HEK293 (cell line): ENCODE results near the gene DOCK7.

Experiments used
- CTCF ChIP-seq: fragments of 450-650 bp; formaldehyde crosslinking; IDR thresholded peaks from 2 replicates; pipeline ENCODE4 v1.5.1; 2016; ENCODE audit warnings: missing biosample characterization, missing genetic modification characterization
- GFI1B ChIP-seq: fragments of 450-650 bp; formaldehyde crosslinking; IDR thresholded peaks from 2 replicates; pipeline ENCODE4 v1.5.1; 2016; ENCODE audit warnings: missing biosample characterization, missing genetic modification characterization
- HOXC10 ChIP-seq: sonication (generic); formaldehyde crosslinking; IDR thresholded peaks from 2 replicates; pipeline ENCODE4 v1.8.1; 2023; ENCODE audit warnings: mild to moderate bottlenecking, missing genetic modification reagents
- MZF1 ChIP-seq: fragments of 450-650 bp; formaldehyde crosslinking; IDR thresholded peaks from 2 replicates; pipeline ENCODE4 v1.5.1; 2017; ENCODE audit warnings: missing biosample characterization, missing genetic modification characterization, borderline replicate concordance
- TRIM28 ChIP-seq: IDR thresholded peaks from 2 replicates; pipeline ENCODE4 v1.6.1; 2011; ENCODE audit warnings: low read length, control low read depth, borderline replicate concordance
- ZBTB48 ChIP-seq: fragments of 450-650 bp; formaldehyde crosslinking; IDR thresholded peaks from 2 replicates; pipeline ENCODE4 v1.5.1; 2016; ENCODE audit warnings: missing biosample characterization, missing genetic modification characterization
- ZBTB7A ChIP-seq: fragments of 450-650 bp; formaldehyde crosslinking; IDR thresholded peaks from 2 replicates; pipeline ENCODE4 v1.5.1; 2016; ENCODE audit warnings: low read depth, missing biosample characterization, missing genetic modification characterization
- ZFP69B ChIP-seq: fragments of 450-650 bp; formaldehyde crosslinking; IDR thresholded peaks from 2 replicates; pipeline ENCODE4 v1.5.1; 2016; ENCODE audit warnings: missing biosample characterization, missing genetic modification characterization
- ZNF175 ChIP-seq: fragments of 450-650 bp; formaldehyde crosslinking; IDR thresholded peaks from 2 replicates; pipeline ENCODE4 v1.5.1; 2016; ENCODE audit warnings: missing biosample characterization, missing genetic modification characterization
- ZNF184 ChIP-seq: fragments of 450-650 bp; IDR thresholded peaks from 2 replicates; pipeline ENCODE4 v1.5.1; 2018; ENCODE audit warnings: missing biosample characterization, mild to moderate bottlenecking, missing genetic modification characterization
- ZNF223 ChIP-seq: fragments of 450-650 bp; formaldehyde crosslinking; IDR thresholded peaks from 2 replicates; pipeline ENCODE4 v1.5.1; 2016; ENCODE audit warnings: missing biosample characterization, missing genetic modification characterization
- ZNF324 ChIP-seq: fragments of 450-650 bp; formaldehyde crosslinking; IDR thresholded peaks from 2 replicates; pipeline ENCODE4 v1.5.1; 2016; ENCODE audit warnings: missing biosample characterization, missing genetic modification characterization
- ZNF354C ChIP-seq: fragments of 450-650 bp; formaldehyde crosslinking; IDR thresholded peaks from 2 replicates; pipeline ENCODE4 v1.5.1; 2016; ENCODE audit warnings: missing biosample characterization, missing genetic modification characterization, low read depth, borderline replicate concordance
- ZNF416 ChIP-seq: fragments of 450-650 bp; formaldehyde crosslinking; IDR thresholded peaks from 2 replicates; pipeline ENCODE4 v1.5.1; 2016; ENCODE audit warnings: missing biosample characterization, missing genetic modification characterization
- ZNF449 ChIP-seq: fragments of 450-650 bp; formaldehyde crosslinking; IDR thresholded peaks from 2 replicates; pipeline ENCODE4 v1.5.1; 2017; ENCODE audit warnings: missing biosample characterization, mild to moderate bottlenecking, missing genetic modification characterization, moderate library complexity
- ZNF544 ChIP-seq: fragments of 450-650 bp; formaldehyde crosslinking; IDR thresholded peaks from 2 replicates; pipeline ENCODE4 v1.5.0; 2017; ENCODE audit warnings: missing biosample characterization, missing genetic modification characterization
- ZNF629 ChIP-seq: fragments of 450-650 bp; formaldehyde crosslinking; IDR thresholded peaks from 2 replicates; pipeline ENCODE4 v1.5.1; 2017; ENCODE audit warnings: missing biosample characterization, missing genetic modification characterization
- ZNF792 ChIP-seq: fragments of 450-650 bp; formaldehyde crosslinking; IDR thresholded peaks from 2 replicates; pipeline ENCODE4 v1.5.1; 2016; ENCODE audit warnings: missing biosample characterization, missing genetic modification characterization
- ZNF837 ChIP-seq: fragments of 450-650 bp; formaldehyde crosslinking; IDR thresholded peaks from 2 replicates; pipeline ENCODE4 v1.5.1; 2016; ENCODE audit warnings: missing biosample characterization, missing genetic modification characterization
- ZSCAN18 ChIP-seq: fragments of 450-650 bp; formaldehyde crosslinking; IDR thresholded peaks from 2 replicates; pipeline ENCODE4 v1.5.1; 2016; ENCODE audit warnings: missing biosample characterization, missing genetic modification characterization
- ZXDB ChIP-seq: fragments of 450-650 bp; formaldehyde crosslinking; IDR thresholded peaks from 2 replicates; pipeline ENCODE4 v1.5.1; 2016; ENCODE audit warnings: missing biosample characterization, missing genetic modification characterization
- TF ChIP-seq, protein P1 (sequence below): IDR thresholded peaks from 2 replicates; pipeline ENCODE4 v1.6.1; 2011; ENCODE audit warnings: mild to moderate bottlenecking, low read depth, low read length, borderline replicate concordance
- TF ChIP-seq, protein P2 (sequence below): fragments of 450-650 bp; formaldehyde crosslinking; IDR thresholded peaks from 2 replicates; pipeline ENCODE4 v1.5.1; 2016; ENCODE audit warnings: missing biosample characterization, missing genetic modification characterization
- TF ChIP-seq, protein P3 (sequence below): fragments of 450-650 bp; formaldehyde crosslinking; IDR thresholded peaks from 2 replicates; pipeline ENCODE4 v1.5.1; 2016; ENCODE audit warnings: missing biosample characterization, missing genetic modification characterization
- TF ChIP-seq, protein P4 (sequence below): fragments of 450-650 bp; formaldehyde crosslinking; IDR thresholded peaks from 2 replicates; pipeline ENCODE4 v1.5.1; 2017; ENCODE audit warnings: missing biosample characterization, missing genetic modification characterization
- TF ChIP-seq, protein P5 (sequence below): fragments of 450-650 bp; formaldehyde crosslinking; IDR thresholded peaks from 2 replicates; pipeline ENCODE4 v1.5.1; 2017; ENCODE audit warnings: missing biosample characterization, missing genetic modification characterization

Gene DOCK7

DNA sequence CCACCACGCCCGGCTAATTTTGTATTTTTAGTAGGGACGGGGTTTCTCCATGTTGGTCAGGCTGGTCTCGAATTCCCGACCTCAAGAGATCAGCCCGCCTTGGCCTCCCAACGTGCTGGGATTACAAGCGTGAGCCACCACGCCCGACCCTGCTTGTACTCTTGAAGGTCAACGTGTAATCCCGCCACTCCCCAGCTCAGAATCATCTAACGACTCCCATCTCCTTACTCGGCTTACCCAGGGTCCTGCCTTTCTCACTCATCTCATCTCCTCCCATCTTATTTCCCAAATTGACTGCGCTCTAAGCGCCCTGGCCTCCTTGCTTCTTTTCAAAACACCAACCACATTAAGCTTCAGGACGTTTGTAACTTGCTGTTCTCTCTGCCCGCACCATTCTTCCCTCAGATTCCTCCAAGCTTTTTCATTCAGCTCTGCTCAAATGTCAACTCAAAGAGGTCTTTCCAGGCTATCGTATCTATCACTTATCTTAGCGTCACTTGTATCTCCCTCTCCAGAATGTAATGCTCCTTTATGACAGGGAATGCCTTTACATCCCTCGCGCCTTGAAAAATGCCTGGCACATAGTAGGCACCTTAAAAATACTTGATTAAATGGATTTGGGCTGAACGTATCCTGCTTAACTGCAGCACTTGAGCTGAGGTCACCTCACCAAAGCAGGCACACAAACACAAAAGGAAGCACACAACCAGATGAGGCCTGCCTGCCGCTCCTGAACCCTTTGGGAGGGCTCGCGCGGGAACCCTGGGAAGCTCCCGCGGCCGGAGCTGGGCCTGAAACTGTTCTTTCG is 252.8 kb downstream of the DOCK7 start (continued):
- TF ChIP-seq ZNF184 (tag by site-specific recombination) = no peak
- TF ChIP-seq ZXDB = no peak
- TF ChIP-seq, protein P1, sequence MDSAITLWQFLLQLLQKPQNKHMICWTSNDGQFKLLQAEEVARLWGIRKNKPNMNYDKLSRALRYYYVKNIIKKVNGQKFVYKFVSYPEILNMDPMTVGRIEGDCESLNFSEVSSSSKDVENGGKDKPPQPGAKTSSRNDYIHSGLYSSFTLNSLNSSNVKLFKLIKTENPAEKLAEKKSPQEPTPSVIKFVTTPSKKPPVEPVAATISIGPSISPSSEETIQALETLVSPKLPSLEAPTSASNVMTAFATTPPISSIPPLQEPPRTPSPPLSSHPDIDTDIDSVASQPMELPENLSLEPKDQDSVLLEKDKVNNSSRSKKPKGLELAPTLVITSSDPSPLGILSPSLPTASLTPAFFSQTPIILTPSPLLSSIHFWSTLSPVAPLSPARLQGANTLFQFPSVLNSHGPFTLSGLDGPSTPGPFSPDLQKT = no peak
- TF ChIP-seq HOXC10 (CRISPR knock-in tag) = no peak
- no peak for TF ChIP-seq ZBTB48
- no peak for TF ChIP-seq ZNF324 (tag by site-specific recombination)
- TF ChIP-seq, protein P2, sequence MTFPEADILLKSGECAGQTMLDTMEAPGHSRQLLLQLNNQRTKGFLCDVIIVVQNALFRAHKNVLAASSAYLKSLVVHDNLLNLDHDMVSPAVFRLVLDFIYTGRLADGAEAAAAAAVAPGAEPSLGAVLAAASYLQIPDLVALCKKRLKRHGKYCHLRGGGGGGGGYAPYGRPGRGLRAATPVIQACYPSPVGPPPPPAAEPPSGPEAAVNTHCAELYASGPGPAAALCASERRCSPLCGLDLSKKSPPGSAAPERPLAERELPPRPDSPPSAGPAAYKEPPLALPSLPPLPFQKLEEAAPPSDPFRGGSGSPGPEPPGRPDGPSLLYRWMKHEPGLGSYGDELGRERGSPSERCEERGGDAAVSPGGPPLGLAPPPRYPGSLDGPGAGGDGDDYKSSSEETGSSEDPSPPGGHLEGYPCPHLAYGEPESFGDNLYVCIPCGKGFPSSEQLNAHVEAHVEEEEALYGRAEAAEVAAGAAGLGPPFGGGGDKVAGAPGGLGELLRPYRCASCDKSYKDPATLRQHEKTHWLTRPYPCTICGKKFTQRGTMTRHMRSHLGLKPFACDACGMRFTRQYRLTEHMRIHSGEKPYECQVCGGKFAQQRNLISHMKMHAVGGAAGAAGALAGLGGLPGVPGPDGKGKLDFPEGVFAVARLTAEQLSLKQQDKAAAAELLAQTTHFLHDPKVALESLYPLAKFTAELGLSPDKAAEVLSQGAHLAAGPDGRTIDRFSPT (tag by site-specific recombination) = no peak
- TF ChIP-seq ZNF792 (tag by site-specific recombination) = 0 out of 2 replicates have a peak, but pooled peaks have one; percentile 18
- no peak for TF ChIP-seq ZNF175 (tag by site-specific recombination)
- no peak for TF ChIP-seq MZF1
- no peak for TF ChIP-seq ZNF354C (tag by site-specific recombination)
- TF ChIP-seq ZNF416 = no peak
- TF ChIP-seq CTCF (tag by site-specific recombination) = no peak
- TF ChIP-seq ZNF223 (tag by site-specific recombination) = 0 out of 2 replicates have a peak, but pooled peaks have one; percentile 26
- TF ChIP-seq TRIM28 = no peak
- TF ChIP-seq ZFP69B (tag by site-specific recombination) = no peak
- TF ChIP-seq ZNF449 (tag by site-specific recombination) = no peak
- TF ChIP-seq, protein P3, sequence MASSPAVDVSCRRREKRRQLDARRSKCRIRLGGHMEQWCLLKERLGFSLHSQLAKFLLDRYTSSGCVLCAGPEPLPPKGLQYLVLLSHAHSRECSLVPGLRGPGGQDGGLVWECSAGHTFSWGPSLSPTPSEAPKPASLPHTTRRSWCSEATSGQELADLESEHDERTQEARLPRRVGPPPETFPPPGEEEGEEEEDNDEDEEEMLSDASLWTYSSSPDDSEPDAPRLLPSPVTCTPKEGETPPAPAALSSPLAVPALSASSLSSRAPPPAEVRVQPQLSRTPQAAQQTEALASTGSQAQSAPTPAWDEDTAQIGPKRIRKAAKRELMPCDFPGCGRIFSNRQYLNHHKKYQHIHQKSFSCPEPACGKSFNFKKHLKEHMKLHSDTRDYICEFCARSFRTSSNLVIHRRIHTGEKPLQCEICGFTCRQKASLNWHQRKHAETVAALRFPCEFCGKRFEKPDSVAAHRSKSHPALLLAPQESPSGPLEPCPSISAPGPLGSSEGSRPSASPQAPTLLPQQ (tag by site-specific recombination) = no peak
- TF ChIP-seq, protein P4, sequence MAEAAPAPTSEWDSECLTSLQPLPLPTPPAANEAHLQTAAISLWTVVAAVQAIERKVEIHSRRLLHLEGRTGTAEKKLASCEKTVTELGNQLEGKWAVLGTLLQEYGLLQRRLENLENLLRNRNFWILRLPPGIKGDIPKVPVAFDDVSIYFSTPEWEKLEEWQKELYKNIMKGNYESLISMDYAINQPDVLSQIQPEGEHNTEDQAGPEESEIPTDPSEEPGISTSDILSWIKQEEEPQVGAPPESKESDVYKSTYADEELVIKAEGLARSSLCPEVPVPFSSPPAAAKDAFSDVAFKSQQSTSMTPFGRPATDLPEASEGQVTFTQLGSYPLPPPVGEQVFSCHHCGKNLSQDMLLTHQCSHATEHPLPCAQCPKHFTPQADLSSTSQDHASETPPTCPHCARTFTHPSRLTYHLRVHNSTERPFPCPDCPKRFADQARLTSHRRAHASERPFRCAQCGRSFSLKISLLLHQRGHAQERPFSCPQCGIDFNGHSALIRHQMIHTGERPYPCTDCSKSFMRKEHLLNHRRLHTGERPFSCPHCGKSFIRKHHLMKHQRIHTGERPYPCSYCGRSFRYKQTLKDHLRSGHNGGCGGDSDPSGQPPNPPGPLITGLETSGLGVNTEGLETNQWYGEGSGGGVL (tag by site-specific recombination) = no peak
- TF ChIP-seq ZBTB7A (tag by site-specific recombination) = no peak
- TF ChIP-seq ZNF544 (tag by site-specific recombination) = no peak
- no peak for TF ChIP-seq ZNF837 (tag by site-specific recombination)
- TF ChIP-seq ZSCAN18 (tag by site-specific recombination) = no peak
- no peak for TF ChIP-seq GFI1B (tag by site-specific recombination)
- no peak for TF ChIP-seq ZNF629 (tag by site-specific recombination)
- TF ChIP-seq, protein P5, sequence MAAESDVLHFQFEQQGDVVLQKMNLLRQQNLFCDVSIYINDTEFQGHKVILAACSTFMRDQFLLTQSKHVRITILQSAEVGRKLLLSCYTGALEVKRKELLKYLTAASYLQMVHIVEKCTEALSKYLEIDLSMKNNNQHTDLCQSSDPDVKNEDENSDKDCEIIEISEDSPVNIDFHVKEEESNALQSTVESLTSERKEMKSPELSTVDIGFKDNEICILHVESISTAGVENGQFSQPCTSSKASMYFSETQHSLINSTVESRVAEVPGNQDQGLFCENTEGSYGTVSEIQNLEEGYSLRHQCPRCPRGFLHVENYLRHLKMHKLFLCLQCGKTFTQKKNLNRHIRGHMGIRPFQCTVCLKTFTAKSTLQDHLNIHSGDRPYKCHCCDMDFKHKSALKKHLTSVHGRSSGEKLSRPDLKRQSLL (tag by site-specific recombination) = no peak
